GM12874 (cell line): Measurements from ENCODE around the gene DNAJC17.
A peak's percentile ranks its signal among the peaks of the same experiment; 100 is the strongest.

Experiments used
- CTCF ChIP-seq: IDR thresholded peaks from 2 replicates; pipeline ENCODE4 v1.5.1; 2011; ENCODE audit warnings: low read depth, mild to moderate bottlenecking, control low read depth, low read length, moderate library complexity; ENCODE audit not compliant: insufficient read depth

The DNAJC17 gene

DNA sequence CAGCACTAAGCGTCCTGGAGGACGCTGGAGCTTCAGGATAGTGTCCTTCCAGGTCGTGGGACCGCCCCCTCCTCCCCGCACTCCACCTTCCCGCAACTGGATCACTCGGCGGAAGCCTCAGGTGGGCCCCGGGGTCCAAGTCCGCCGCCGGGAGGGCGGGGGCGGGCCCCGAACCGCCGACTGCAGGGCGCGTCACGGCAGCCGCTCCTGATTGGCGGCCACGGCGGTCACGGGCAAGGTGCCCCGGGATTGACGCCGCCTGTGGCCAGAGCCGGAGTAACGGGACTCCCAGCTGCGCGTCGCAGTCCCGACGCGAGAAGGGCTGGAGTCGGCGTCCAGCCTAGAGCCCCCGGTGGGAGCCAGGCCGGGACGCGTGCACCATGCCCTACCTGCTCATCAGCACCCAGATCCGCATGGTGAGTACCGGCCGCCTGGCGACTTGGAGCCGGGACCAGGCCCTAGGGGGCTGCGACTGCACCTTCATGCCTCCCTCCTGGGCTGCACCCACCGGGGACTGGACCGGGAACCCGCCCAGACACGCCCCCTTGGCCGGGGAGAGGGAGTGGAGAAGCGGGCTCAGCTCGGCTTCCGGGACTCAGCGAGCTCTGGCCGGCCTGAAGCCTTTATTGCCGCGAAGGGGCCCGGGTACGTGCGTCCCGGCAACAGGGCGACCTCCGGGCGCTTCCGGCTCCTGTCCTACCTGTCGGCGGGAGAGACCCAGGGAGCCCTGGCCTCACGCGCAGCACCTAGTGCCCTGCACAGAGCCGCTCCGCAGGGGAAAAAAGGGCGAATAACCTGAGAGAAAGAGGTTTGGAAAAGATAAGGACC is 43.3 kb downstream of the DNAJC17 start, which contains the start of gene GCHFR:
GCHFR (plus strand) TSS at position 268 of the 828 bp plus-strand sequence; CDS start at position 381, 113 bp downstream.
- peak; percentile 52 for TF ChIP-seq CTCF

GRCh38 chr15:40762919-40763800 is 44.1 kb downstream of the DNAJC17 start:
- no peak for TF ChIP-seq CTCF

GRCh38 chr15:40759961-40760360 is 47.3 kb downstream of the DNAJC17 start:
- no peak for TF ChIP-seq CTCF

GRCh38 chr15:40756938-40757337 is 50.3 kb downstream of the DNAJC17 start:
- TF ChIP-seq CTCF, result no peak

GRCh38 chr15:40755812-40756208 is 51.5 kb downstream of the DNAJC17 start:
- TF ChIP-seq CTCF, result no peak

DNA sequence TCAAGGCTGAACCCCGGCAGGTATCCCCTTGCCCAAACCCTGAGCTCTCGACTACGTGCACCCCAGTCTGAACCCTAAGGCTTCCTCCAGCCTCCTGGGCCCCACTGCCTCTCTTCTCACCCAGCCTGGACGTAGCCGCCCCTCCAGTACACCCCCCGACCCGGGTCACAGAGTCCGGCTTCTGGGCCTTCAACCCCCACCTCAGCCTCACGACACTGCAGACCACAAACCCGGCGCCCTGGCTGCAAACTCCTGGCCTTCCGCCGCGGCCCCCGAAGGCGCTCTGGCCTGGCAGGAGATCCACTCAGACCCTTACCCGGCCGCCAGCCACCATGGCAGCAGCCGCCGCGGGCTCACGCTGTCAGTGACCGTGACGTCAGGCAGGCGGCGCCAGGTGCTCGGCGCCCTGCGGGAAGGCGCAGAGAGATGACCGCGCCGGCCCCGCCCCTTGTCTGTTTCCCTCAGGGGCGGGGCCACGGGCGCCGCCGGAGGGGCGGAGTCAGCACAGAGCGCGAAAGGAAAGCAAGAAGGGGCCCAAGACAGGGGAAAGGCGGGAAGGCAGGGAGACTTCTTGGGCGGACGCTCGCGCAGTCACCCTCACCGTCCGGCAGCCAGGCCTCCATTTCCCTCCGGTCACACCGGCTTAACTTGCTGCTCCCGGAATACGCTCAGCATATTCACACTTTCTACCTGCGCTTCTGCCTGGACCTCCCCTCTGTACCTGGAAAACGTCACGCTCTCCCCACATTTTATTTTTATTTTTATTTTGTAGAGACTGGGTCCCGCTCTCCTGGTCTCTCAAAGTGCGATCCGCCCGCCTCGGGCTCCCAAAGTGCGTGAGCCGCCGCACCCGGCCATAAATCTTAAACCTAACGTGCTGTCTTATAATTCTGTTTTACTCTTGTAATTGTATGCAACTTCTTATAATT is 52.1 kb downstream of the DNAJC17 start, which contains the start of gene RMDN3:
RMDN3 (minus strand) TSS at position 372 of the 929 bp plus-strand sequence. CDS start 471 bp downstream, outside the sequence.
- TF ChIP-seq CTCF, result no peak
